ENCODE measurements around the gene P2RY13.

DNA sequence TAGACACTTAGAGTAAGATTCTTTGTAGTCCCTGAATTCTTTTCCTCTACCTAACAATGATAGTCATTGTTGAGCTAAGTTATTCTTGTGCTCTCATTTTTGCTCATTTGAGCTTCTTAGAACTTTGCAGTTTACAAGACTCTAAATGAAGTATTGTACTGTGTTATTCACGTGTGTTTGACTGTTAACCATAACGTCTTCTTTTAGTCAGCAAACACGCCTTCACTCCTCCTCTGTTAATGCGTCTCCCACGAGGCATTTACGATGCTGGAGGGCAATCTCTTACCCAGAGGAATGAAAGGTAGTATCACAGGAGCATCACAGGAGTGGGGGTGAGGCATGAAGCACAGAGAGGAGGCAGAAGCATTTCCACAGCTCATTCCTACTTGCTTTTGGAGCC, 36.2 kb downstream of the P2RY13 start:
- TF ChIP-seq EZH2 (optimal IDR thresholded peaks at IDR 0.05; ENCODE audit: low read depth, low read length), result no peak
- no peak for TF ChIP-seq CTCF (IDR thresholded peaks at IDR 0.05; ENCODE audit: low read length)
